Measurements from ENCODE around the gene USP31. TPM values are rescaled to one million over a fixed set of nuclear protein-coding genes. Genes with fewer than 3 reads are reported as not detected.

The USP31 gene
- total and polyA plus RNA-seq, 2 of the 13 experiments (the other 11 are each of a cell fraction or from before 2014, with no cell fraction given) = 22.5 to 23.3 TPM

DNA sequence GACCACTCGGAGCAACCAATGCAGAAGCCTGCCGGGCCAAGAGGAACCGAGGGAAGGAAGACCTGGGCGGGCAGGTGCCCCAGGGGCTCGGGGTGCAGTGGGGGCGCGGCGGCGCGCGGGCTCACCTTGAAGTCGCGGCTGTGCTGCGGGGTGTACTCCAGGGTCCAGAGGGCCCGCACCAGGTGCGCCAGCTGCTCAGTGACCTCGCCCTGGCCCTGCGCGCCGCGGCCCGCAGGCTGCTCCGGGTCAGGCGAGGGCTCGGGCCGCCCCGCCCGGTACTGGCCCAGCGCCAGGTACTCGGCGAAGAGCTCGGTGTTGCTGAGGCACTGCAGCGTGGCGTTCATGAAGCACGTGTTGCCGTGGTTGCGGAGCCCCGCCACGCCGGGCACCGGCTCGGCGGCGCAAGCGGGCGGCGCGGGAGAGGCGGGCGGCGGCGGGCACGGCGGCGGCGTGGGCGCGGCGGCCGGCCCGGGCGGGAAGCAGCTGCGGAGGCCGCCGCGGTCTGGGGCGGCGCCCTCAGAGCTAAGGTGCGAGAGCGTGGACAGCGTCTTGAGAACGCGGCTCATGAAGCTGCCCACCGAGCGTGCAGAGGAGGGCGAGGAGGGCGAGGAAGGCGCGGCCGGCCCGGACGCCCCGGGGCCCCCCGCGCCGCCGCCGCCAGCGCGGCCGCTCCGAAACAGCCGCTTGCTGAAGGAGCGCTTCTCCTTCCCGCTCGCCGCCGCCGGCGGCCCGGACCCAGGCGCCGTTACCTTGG is 562 bp downstream of the USP31 start (continued):
- TF ChIP-seq ZNF329 (CRISPR knock-in tag; IDR thresholded peaks at IDR 0.05; ENCODE audit: low read depth) (no peak), RFXANK (CRISPR knock-in tag; IDR thresholded peaks at IDR 0.05) (no peak), SALL1 (CRISPR knock-in tag; IDR thresholded peaks at IDR 0.05) (peak; percentile 89), XRCC5 (optimal IDR thresholded peaks at IDR 0.05; ENCODE audit: low read length) (no peak), SETDB1 (CRISPR knock-in tag; IDR thresholded peaks at IDR 0.05; ENCODE audit: borderline replicate concordance) (no peak), ZNF207 (IDR thresholded peaks at IDR 0.05; ENCODE audit: borderline replicate concordance) (no peak), LCORL (IDR thresholded peaks at IDR 0.05) (no peak), LCORL (CRISPR knock-in tag; IDR thresholded peaks at IDR 0.05) (no peak), TCF7 (IDR thresholded peaks at IDR 0.05; ENCODE audit: low read depth) (peak; percentile 17; the same call in 1 of the 2 replicates), TBX2 (CRISPR knock-in tag; IDR thresholded peaks at IDR 0.05; ENCODE audit: borderline replicate concordance) (peak; percentile 85), RBFOX2 (IDR thresholded peaks at IDR 0.05; ENCODE audit: low read depth, low read length) (peak; percentile 83), GABPA (IDR thresholded peaks at IDR 0.05; ENCODE audit: low read depth, low read length) (no peak), GABPA (CRISPR knock-in tag; IDR thresholded peaks at IDR 0.05; ENCODE audit: low read depth) (no peak), DR1 (CRISPR knock-in tag; IDR thresholded peaks at IDR 0.05) (peak; percentile 44; the same call in 1 of the 2 replicates), ZBTB42 (CRISPR knock-in tag; IDR thresholded peaks at IDR 0.05) (no peak), PPARG (CRISPR knock-in tag; conservative IDR thresholded peaks at IDR 0.05) (no peak), TMF1 (CRISPR knock-in tag; IDR thresholded peaks at IDR 0.05; ENCODE audit: low read depth) (no peak), NR2F1 (CRISPR knock-in tag; IDR thresholded peaks at IDR 0.05) (peak; percentile 67 to 80), RAD21 (CRISPR knock-in tag; IDR thresholded peaks at IDR 0.05) (peak; percentile 56), MIXL1 (CRISPR knock-in tag; IDR thresholded peaks at IDR 0.05) (0 out of 2 replicates have a peak, but pooled peaks have one; percentile 9), TOE1 (CRISPR knock-in tag; IDR thresholded peaks at IDR 0.05) (no peak)
- TF ChIP-seq, protein P1, sequence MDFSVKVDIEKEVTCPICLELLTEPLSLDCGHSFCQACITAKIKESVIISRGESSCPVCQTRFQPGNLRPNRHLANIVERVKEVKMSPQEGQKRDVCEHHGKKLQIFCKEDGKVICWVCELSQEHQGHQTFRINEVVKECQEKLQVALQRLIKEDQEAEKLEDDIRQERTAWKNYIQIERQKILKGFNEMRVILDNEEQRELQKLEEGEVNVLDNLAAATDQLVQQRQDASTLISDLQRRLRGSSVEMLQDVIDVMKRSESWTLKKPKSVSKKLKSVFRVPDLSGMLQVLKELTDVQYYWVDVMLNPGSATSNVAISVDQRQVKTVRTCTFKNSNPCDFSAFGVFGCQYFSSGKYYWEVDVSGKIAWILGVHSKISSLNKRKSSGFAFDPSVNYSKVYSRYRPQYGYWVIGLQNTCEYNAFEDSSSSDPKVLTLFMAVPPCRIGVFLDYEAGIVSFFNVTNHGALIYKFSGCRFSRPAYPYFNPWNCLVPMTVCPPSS (IDR thresholded peaks at IDR 0.05) = no peak
- TF ChIP-seq, protein P2, sequence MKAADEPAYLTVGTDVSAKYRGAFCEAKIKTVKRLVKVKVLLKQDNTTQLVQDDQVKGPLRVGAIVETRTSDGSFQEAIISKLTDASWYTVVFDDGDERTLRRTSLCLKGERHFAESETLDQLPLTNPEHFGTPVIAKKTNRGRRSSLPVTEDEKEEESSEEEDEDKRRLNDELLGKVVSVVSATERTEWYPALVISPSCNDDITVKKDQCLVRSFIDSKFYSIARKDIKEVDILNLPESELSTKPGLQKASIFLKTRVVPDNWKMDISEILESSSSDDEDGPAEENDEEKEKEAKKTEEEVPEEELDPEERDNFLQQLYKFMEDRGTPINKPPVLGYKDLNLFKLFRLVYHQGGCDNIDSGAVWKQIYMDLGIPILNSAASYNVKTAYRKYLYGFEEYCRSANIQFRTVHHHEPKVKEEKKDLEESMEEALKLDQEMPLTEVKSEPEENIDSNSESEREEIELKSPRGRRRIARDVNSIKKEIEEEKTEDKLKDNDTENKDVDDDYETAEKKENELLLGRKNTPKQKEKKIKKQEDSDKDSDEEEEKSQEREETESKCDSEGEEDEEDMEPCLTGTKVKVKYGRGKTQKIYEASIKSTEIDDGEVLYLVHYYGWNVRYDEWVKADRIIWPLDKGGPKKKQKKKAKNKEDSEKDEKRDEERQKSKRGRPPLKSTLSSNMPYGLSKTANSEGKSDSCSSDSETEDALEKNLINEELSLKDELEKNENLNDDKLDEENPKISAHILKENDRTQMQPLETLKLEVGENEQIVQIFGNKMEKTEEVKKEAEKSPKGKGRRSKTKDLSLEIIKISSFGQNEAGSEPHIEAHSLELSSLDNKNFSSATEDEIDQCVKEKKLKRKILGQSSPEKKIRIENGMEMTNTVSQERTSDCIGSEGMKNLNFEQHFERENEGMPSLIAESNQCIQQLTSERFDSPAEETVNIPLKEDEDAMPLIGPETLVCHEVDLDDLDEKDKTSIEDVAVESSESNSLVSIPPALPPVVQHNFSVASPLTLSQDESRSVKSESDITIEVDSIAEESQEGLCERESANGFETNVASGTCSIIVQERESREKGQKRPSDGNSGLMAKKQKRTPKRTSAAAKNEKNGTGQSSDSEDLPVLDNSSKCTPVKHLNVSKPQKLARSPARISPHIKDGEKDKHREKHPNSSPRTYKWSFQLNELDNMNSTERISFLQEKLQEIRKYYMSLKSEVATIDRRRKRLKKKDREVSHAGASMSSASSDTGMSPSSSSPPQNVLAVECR (CRISPR knock-in tag; IDR thresholded peaks at IDR 0.05; ENCODE audit: borderline replicate concordance) = peak; percentile 90
- TF ChIP-seq, protein P3, sequence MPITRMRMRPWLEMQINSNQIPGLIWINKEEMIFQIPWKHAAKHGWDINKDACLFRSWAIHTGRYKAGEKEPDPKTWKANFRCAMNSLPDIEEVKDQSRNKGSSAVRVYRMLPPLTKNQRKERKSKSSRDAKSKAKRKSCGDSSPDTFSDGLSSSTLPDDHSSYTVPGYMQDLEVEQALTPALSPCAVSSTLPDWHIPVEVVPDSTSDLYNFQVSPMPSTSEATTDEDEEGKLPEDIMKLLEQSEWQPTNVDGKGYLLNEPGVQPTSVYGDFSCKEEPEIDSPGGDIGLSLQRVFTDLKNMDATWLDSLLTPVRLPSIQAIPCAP (CRISPR knock-in tag; IDR thresholded peaks at IDR 0.05; ENCODE audit: low read depth) = no peak
- TF ChIP-seq, protein P4, sequence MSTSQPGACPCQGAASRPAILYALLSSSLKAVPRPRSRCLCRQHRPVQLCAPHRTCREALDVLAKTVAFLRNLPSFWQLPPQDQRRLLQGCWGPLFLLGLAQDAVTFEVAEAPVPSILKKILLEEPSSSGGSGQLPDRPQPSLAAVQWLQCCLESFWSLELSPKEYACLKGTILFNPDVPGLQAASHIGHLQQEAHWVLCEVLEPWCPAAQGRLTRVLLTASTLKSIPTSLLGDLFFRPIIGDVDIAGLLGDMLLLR (CRISPR knock-in tag; IDR thresholded peaks at IDR 0.05) = peak; percentile 75
- TF ChIP-seq, protein P5, sequence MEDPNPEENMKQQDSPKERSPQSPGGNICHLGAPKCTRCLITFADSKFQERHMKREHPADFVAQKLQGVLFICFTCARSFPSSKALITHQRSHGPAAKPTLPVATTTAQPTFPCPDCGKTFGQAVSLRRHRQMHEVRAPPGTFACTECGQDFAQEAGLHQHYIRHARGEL (CRISPR knock-in tag; IDR thresholded peaks at IDR 0.05) = no peak

Data from HepG2 (cell line).